ENCODE data around the gene ANKFN1.
A peak's percentile ranks its signal among the peaks of the same experiment; 100 is the strongest.
"Not testable (repeated sequence)": the region's sequence is repeated elsewhere in the genome, so short reads cannot be mapped to it uniquely, and the experiment has no call there.

The ANKFN1 gene

DNA sequence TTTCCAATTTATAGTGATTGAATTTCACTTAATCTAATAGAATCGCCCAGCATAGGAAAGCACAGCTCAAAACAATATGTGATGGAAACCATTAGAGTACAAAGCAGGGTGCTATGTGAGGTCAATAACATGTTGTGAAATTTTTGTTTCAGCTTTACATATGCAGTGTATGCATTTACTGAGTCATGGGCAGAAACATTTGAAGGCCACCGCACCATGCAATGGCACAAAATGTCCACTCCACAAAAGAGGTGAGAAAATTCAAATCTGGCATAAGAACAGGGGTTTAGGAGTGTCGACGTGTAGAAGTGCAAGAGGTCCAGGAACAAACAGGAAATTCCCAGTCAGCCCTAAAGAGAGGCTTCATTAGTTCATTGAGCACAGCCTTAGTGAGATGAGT is 131.2 kb downstream of the ANKFN1 start:
- TF ChIP-seq, protein P1, sequence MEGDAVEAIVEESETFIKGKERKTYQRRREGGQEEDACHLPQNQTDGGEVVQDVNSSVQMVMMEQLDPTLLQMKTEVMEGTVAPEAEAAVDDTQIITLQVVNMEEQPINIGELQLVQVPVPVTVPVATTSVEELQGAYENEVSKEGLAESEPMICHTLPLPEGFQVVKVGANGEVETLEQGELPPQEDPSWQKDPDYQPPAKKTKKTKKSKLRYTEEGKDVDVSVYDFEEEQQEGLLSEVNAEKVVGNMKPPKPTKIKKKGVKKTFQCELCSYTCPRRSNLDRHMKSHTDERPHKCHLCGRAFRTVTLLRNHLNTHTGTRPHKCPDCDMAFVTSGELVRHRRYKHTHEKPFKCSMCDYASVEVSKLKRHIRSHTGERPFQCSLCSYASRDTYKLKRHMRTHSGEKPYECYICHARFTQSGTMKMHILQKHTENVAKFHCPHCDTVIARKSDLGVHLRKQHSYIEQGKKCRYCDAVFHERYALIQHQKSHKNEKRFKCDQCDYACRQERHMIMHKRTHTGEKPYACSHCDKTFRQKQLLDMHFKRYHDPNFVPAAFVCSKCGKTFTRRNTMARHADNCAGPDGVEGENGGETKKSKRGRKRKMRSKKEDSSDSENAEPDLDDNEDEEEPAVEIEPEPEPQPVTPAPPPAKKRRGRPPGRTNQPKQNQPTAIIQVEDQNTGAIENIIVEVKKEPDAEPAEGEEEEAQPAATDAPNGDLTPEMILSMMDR (IDR thresholded peaks at IDR 0.05; ENCODE audit: low read depth, low read length), result no peak

GRCh38 chr17:56288786-56289185 is 135.5 kb downstream of the ANKFN1 start:
- not testable (repeated sequence) for H3K4me3 ChIP-seq (ENCODE audit: low read depth, low read length)

More for the DNA sequence above, 131.2 kb downstream of the ANKFN1 start:
- no peak overlapping the region for H3K4me3 ChIP-seq (ENCODE audit: low read depth, low read length)

- TF ChIP-seq, protein P1 (IDR thresholded peaks at IDR 0.05; ENCODE audit: low read depth, low read length), result no peak
- H3K4me3 ChIP-seq (ENCODE audit: low read depth, low read length), result no peak overlapping the region
Measured at GRCh38 chr17:56289321-56289720, 136.0 kb downstream of the ANKFN1 start.

DNA sequence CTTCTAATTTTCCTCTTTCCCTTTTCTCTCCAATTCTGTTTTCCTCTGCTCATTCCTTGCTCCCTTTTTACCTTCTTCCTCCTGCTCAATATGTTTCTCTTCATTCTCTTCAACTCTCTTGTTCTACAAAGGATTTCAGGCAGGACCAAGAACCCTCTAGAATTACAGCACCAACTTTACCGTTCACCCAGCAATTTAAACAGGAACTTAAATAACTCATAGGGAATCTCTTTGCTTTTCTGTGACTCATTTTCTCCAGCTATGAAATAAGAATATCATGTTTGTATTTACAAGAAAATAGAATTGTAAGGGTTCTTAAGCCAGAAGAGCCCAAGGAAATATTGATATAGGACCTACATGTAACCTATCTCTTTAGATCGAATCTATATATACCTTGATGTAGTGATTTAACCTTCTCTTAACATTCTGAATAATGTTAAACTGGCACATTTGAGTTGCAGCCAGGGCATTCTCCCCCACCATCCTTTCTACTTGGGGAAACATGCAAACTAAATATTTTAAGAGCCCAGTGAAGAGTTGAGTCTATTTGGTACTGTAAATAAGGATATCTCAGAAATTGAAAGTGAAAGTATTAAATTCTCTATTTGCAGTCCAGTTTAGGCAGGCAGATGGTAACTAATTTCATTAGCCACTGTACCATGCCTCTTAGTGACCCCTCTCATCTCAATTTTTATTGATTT is 137.0 kb downstream of the ANKFN1 start:
- H3K4me3 ChIP-seq (ENCODE audit: low read depth, low read length), result peak overlapping the region; percentile 39
- TF ChIP-seq, protein P1 (IDR thresholded peaks at IDR 0.05; ENCODE audit: low read depth, low read length), result no peak

DNA sequence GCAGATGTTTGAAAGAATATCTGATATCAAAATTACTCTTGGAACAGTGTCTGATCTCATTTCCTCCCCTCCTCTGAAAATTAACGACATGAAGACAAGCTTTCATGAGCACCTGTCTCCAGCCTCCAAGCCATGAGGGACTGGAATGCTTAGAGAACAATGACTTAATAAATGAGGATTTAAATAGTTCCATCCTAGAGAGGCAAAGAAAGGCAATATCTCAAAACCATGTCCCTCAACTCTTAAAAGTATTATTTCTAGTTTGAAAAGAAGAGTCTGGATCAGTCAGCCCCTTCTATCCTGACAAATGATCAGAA is 137.5 kb downstream of the ANKFN1 start:
- no peak overlapping the region; the same call in 1 of the 2 replicates for H3K4me3 ChIP-seq (ENCODE audit: low read depth, low read length)

GRCh38 chr17:56291226-56291805 is 138.0 kb downstream of the ANKFN1 start:
- TF ChIP-seq, protein P1 (IDR thresholded peaks at IDR 0.05; ENCODE audit: low read depth, low read length), result no peak
- H3K4me3 ChIP-seq (ENCODE audit: low read depth, low read length), result no peak overlapping the region

More for the DNA sequence above, 137.5 kb downstream of the ANKFN1 start:
- TF ChIP-seq, protein P1 (IDR thresholded peaks at IDR 0.05; ENCODE audit: low read depth, low read length), result no peak

- TF ChIP-seq, protein P1 (IDR thresholded peaks at IDR 0.05; ENCODE audit: low read depth, low read length), result no peak
- H3K4me3 ChIP-seq (ENCODE audit: low read depth, low read length), result no peak overlapping the region; the same call in 1 of the 2 replicates
Measured at GRCh38 chr17:56292010-56292409, 138.7 kb downstream of the ANKFN1 start.

All from WI38 (cell line).